Activated naive CD4-positive, alpha-beta T cell treated with anti-CD3 and anti-CD28 coated beads for 36 hours (primary cell): Measurements from ENCODE around the gene SPIRE2. TPM values are rescaled to one million over a fixed set of nuclear protein-coding genes. Genes with fewer than 3 reads are reported as not detected.
A peak's percentile ranks its signal among the peaks of the same experiment; 100 is the strongest.
"Not testable (repeated sequence)": the region's sequence is repeated elsewhere in the genome, so short reads cannot be mapped to it uniquely, and the experiment has no call there.

ENCODE experiments used
- CTCF ChIA-PET: fragments of 350-600 bp; sonication (Branson Sonifier 250); formaldehyde crosslinking; loops from one replicate; lab custom pipeline; 2021; ENCODE audit warnings: antibody characterized with exemption; lab: Charles Lee
- DNase-seq: peaks from one replicate; pipeline ENCODE4 v3.0.0-alpha.2; 2020
- H3K27ac Mint-ChIP-seq: one replicate; pipeline ENCODE4 v1.8.0; 2021; ENCODE audit warnings: mild to moderate bottlenecking, mixed read lengths
- H3K27me3 Mint-ChIP-seq: one replicate; pipeline ENCODE4 v1.8.0; 2021; ENCODE audit warnings: low read depth, mixed read lengths
- H3K36me3 Mint-ChIP-seq: one replicate; pipeline ENCODE4 v1.8.0; 2021; ENCODE audit warnings: low read depth, mixed read lengths
- H3K4me1 Mint-ChIP-seq: one replicate; pipeline ENCODE4 v1.8.0; 2021; ENCODE audit warnings: low read depth, mixed read lengths
- H3K4me3 Mint-ChIP-seq: one replicate; pipeline ENCODE4 v1.8.0; 2021; ENCODE audit warnings: mild to moderate bottlenecking, moderate library complexity, mixed read lengths
- H3K9me3 Mint-ChIP-seq: one replicate; pipeline ENCODE4 v1.8.0; 2021; ENCODE audit warnings: mixed read lengths
- intact Hi-C: fragments of 100-400 bp; cut with micrococcal nuclease; formaldehyde crosslinking; loops from one replicate; pipeline ENCODE4 v1.15.1; 2023
- total RNA-seq, 2 experiments: library from RNA; stranded (reverse); gene quantifications; one replicate each; pipeline ENCODE4 v1.2.3, GENCODE V29; 2021

SPIRE2 gene
- total RNA-seq, 2 experiments from 2014 or later = 0.26 to 0.44 TPM

GRCh38 chr16:89818851-89819403 lies 9.3 kb upstream of the SPIRE2 start:
- H3K36me3 Mint-ChIP-seq = peaks cover 10% of the 10 kb centered on the region
- DNase-seq = peak; percentile 27
- not testable (repeated sequence) for H3K27ac Mint-ChIP-seq

GRCh38 chr16:89819448-89819847 lies 8.8 kb upstream of the SPIRE2 start:
- not testable (repeated sequence) for H3K27ac Mint-ChIP-seq, H3K27me3 Mint-ChIP-seq, H3K4me3 Mint-ChIP-seq, DNase-seq, H3K9me3 Mint-ChIP-seq, H3K36me3 Mint-ChIP-seq
- CTCF ChIA-PET = interaction anchor here (1.7 kb wide), 1 partner anchor 40 kb away, joined by 4 read pairs; no protein-coding TSS in a partner anchor
- peaks cover 31% of the 10 kb centered on the region for H3K4me1 Mint-ChIP-seq
- intact Hi-C loops = loop anchor here (5.0 kb wide), 1 partner anchor 108 kb away; no protein-coding TSS in a partner anchor

More at GRCh38 chr16:89818851-89819403, 9.3 kb upstream of the SPIRE2 start:
- not testable (repeated sequence) for H3K27me3 Mint-ChIP-seq, H3K9me3 Mint-ChIP-seq
- intact Hi-C loops = loop anchor here (5.0 kb wide), 1 partner anchor 108 kb away; no protein-coding TSS in a partner anchor
- peak overlapping the region; percentile 10 for H3K4me3 Mint-ChIP-seq
- H3K4me1 Mint-ChIP-seq = peaks cover 36% of the 10 kb centered on the region
- CTCF ChIA-PET = interaction anchor here (1.7 kb wide), 1 partner anchor 41 kb away, joined by 4 read pairs; no protein-coding TSS in a partner anchor

GRCh38 chr16:89821438-89822187 lies 6.7 kb upstream of the SPIRE2 start:
- CTCF ChIA-PET = interaction anchor here (0.6 kb wide), 1 partner anchor 54 kb away, joined by 5 read pairs; no protein-coding TSS in a partner anchor
- H3K4me3 Mint-ChIP-seq = no peak overlapping the region
- intact Hi-C loops = no loop called here

GRCh38 chr16:89822188-89823086 lies 5.8 kb upstream of the SPIRE2 start:
- intact Hi-C loops = no loop called here
- Mint-ChIP-seq H3K4me3 (no peak overlapping the region), H3K27ac (no peak overlapping the region), H3K9me3 (no peaks in the 10 kb centered on the region), H3K4me1 (peaks cover 25% of the 10 kb centered on the region), H3K27me3 (peaks cover 4% of the 10 kb centered on the region), H3K36me3 (no peaks in the 10 kb centered on the region)
- no peak for DNase-seq
- CTCF ChIA-PET = no interaction called here

More at GRCh38 chr16:89821438-89822187, 6.7 kb upstream of the SPIRE2 start:
- DNase-seq = no peak
- no peaks in the 10 kb centered on the region for H3K36me3 Mint-ChIP-seq
- no peaks in the 10 kb centered on the region for H3K9me3 Mint-ChIP-seq
- H3K27me3 Mint-ChIP-seq = no peaks in the 10 kb centered on the region
- peaks cover 28% of the 10 kb centered on the region for H3K4me1 Mint-ChIP-seq
- H3K27ac Mint-ChIP-seq = no peak overlapping the region

GRCh38 chr16:89823087-89823823 lies 5.0 kb upstream of the SPIRE2 start:
- Mint-ChIP-seq H3K27ac (no peak overlapping the region), H3K27me3 (peaks cover 7% of the 10 kb centered on the region), H3K4me3 (no peak overlapping the region), H3K36me3 (no peaks in the 10 kb centered on the region), H3K9me3 (no peaks in the 10 kb centered on the region), H3K4me1 (peaks cover 21% of the 10 kb centered on the region)
- DNase-seq = no peak
- intact Hi-C loops = no loop called here
- CTCF ChIA-PET = interaction anchor here (0.6 kb wide), 1 partner anchor 86 kb away, joined by 3 read pairs; no protein-coding TSS in a partner anchor

- H3K9me3 Mint-ChIP-seq, H3K27me3 Mint-ChIP-seq, H3K27ac Mint-ChIP-seq, intact Hi-C loops, DNase-seq, H3K36me3 Mint-ChIP-seq, H3K4me3 Mint-ChIP-seq: not testable (repeated sequence)
- CTCF ChIA-PET = interaction anchor here (0.6 to 0.7 kb wide), 2 partner anchors 36 to 85 kb away, joined by 3 read pairs; no protein-coding TSS in a partner anchor
- peaks cover 16% of the 10 kb centered on the region for H3K4me1 Mint-ChIP-seq
Observed at GRCh38 chr16:89823824-89824148, 4.5 kb upstream of the SPIRE2 start.

GRCh38 chr16:89826531-89827382 lies 1.5 kb upstream of the SPIRE2 start:
- no peak overlapping the region for H3K4me3 Mint-ChIP-seq
- peaks cover 9% of the 10 kb centered on the region for H3K4me1 Mint-ChIP-seq
- H3K9me3 Mint-ChIP-seq = no peaks in the 10 kb centered on the region
- peaks cover 22% of the 10 kb centered on the region for H3K27me3 Mint-ChIP-seq
- CTCF ChIA-PET = interaction anchor here (2.1 kb wide), 1 partner anchor 34 kb away, joined by 8 read pairs; no protein-coding TSS in a partner anchor
- no peak overlapping the region for H3K27ac Mint-ChIP-seq
- intact Hi-C loops = no loop called here
- DNase-seq = no peak
- no peaks in the 10 kb centered on the region for H3K36me3 Mint-ChIP-seq

- no peaks in the 10 kb centered on the region for H3K9me3 Mint-ChIP-seq
- DNase-seq = no peak
- H3K36me3 Mint-ChIP-seq = no peaks in the 10 kb centered on the region
- CTCF ChIA-PET = interaction anchor here (2.1 kb wide), 1 partner anchor 33 kb away, joined by 8 read pairs; no protein-coding TSS in a partner anchor
- no peak overlapping the region for H3K27ac Mint-ChIP-seq
- peaks cover 6% of the 10 kb centered on the region for H3K4me1 Mint-ChIP-seq
- intact Hi-C loops = no loop called here
- H3K27me3 Mint-ChIP-seq = peaks cover 28% of the 10 kb centered on the region
- H3K4me3 Mint-ChIP-seq = peak overlapping the region; percentile 49
Observed at GRCh38 chr16:89827383-89828198, 684 bp upstream of the SPIRE2 start.

GRCh38 chr16:89828870-89829629 lies 775 bp downstream of the SPIRE2 start:
- H3K4me1 Mint-ChIP-seq = peaks cover 6% of the 10 kb centered on the region
- intact Hi-C loops = no loop called here
- no peak for DNase-seq
- H3K36me3 Mint-ChIP-seq = no peaks in the 10 kb centered on the region
- CTCF ChIA-PET = interaction anchor here (1.1 kb wide), 1 partner anchor 34 kb away, joined by 4 read pairs; no protein-coding TSS in a partner anchor
- H3K27me3 Mint-ChIP-seq = peaks cover 28% of the 10 kb centered on the region
- peak overlapping the region; percentile 52 for H3K4me3 Mint-ChIP-seq
- no peak overlapping the region for H3K27ac Mint-ChIP-seq
- H3K9me3 Mint-ChIP-seq = no peaks in the 10 kb centered on the region
